EL (cell line): ENCODE measurements around the gene CRK.

Experiments used
- DNase-seq: peaks from one replicate; pipeline ENCODE4 v3.0.0-alpha.2; 2016

Gene CRK

GRCh38 chr17:1455797-1456599, at the start of gene CRK:
CRK (minus strand) TSS chr17:1456232; CDS start chr17:1456117, 115 bp downstream.
- DNase-seq = peak; percentile 95

GRCh38 chr17:1505586-1505985, 49.6 kb upstream of the CRK start:
- no peak for DNase-seq

GRCh38 chr17:1504866-1505265, 48.8 kb upstream of the CRK start:
- no peak for DNase-seq

- no peak for DNase-seq
Measured at GRCh38 chr17:1503699-1504098, 47.7 kb upstream of the CRK start.

- peak; percentile 32 for DNase-seq
Measured at GRCh38 chr17:1498869-1499268, 42.8 kb upstream of the CRK start.

- DNase-seq = no peak
Measured at GRCh38 chr17:1498233-1498632, 42.2 kb upstream of the CRK start.

- DNase-seq = no peak
Measured at GRCh38 chr17:1497831-1498230, 41.8 kb upstream of the CRK start.

GRCh38 chr17:1496869-1497268, 40.8 kb upstream of the CRK start:
- no peak for DNase-seq

GRCh38 chr17:1495265-1495989, 39.4 kb upstream of the CRK start:
- peak; percentile 32 for DNase-seq

- no peak for DNase-seq
Measured at GRCh38 chr17:1494736-1495253, 38.8 kb upstream of the CRK start.

GRCh38 chr17:1494203-1494602, 38.2 kb upstream of the CRK start:
- DNase-seq = no peak

- DNase-seq = no peak
Measured at GRCh38 chr17:1493291-1493980, 37.4 kb upstream of the CRK start.

GRCh38 chr17:1492249-1493206, 36.5 kb upstream of the CRK start, which contains the start of gene MYO1C:
MYO1C (minus strand) TSS chr17:1492686; CDS start chr17:1492487, 199 bp downstream.
- no peak for DNase-seq

- peak; percentile 61 for DNase-seq
Measured at GRCh38 chr17:1491443-1492248, 35.6 kb upstream of the CRK start.

- peak; percentile 64 for DNase-seq
Measured at GRCh38 chr17:1490643-1491442, 34.8 kb upstream of the CRK start.

- DNase-seq = peak; percentile 14
Measured at GRCh38 chr17:1488826-1489270, 32.8 kb upstream of the CRK start.

GRCh38 chr17:1487939-1488825, 32.1 kb upstream of the CRK start:
- peak; percentile 93 for DNase-seq

- DNase-seq = peak; percentile 80
Measured at GRCh38 chr17:1486802-1487695, 31.0 kb upstream of the CRK start.
